ENCODE results near the gene OR2AG2.

OR2AG2 gene

DNA sequence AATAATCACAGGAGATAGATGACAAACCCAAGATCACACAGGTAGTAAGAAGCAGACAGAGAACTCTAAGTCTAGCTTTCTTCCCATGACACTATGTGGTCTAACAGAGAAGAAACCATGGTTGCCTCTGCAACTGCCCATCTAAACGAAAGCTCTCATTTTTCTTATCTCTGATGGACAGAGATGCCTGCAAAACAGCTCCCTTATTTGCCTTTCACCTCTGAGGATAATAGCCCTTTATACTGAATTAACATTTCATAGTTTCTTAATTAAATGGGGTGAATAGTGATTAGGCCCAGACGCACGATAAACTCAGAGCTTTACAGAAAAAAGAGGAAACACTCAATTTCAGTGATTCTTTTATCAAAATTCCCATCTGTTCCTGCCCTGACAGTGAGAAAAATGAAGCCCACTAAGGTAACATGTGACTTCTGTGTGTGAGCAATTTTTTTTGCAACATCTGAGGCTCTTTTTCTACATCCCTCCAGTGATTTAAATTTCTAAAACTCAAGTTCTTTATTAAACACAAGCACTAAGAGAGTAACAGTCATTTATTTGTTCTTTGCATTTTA, 24.6 kb downstream of the OR2AG2 start:
- Mint-ChIP-seq H3K4me3 (no peak overlapping the region), H3K27ac (no peak overlapping the region), H3K9me3 (no peaks in the 10 kb centered on the region), H3K4me1 (peaks cover 47% of the 10 kb centered on the region), H3K27me3 (no peaks in the 10 kb centered on the region)
- ATAC-seq = no peak
- DNase-seq = no peak

DNA sequence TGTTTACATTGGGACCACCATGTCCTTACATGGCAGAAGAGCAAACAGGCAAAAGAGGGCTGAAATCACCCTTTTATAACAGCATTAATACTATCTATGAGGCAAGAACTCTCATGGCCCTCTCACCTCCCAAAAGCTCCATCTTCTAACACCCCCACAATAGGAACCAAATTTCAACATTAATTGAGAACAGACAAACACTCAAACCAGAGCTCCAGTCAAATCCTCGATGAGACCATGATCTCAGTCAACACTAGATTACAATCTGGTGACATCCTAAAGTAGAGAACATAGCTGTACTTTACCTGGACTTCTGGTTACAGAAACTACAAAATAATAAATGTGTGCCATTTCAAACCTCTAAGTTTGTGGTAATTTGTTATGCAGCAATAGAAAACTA, 25.1 kb downstream of the OR2AG2 start:
- ATAC-seq (peak; percentile 56), DNase-seq (no peak)
- Mint-ChIP-seq H3K9me3 (no peaks in the 10 kb centered on the region), H3K4me3 (no peak overlapping the region), H3K4me1 (peaks cover 52% of the 10 kb centered on the region), H3K27me3 (no peaks in the 10 kb centered on the region), H3K27ac (no peak overlapping the region)

DNA sequence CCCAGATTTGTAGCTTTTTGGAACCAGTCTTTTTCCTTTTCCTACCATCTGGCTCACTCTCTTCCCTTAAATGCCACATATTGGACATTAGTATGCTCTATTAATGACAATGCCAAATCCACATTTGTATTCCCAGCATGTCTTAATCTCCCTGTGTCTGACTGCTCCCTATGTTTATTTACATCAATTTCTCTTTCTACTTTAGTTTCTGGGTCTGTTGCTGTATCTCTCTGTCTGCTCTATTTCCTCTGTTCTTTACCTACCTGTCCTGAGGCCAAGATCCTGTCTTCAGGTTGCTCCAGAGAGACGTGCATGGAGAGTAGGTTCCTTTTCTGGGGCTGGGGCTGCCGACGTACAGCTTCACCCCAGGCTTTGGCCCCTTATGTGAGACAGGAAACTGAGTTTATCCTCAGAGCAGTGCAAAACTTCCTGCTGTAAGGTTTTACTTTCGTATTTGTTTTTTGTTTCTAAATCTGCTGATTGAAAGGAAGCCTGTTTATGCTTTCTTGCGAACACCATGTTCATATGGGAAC, 25.6 kb downstream of the OR2AG2 start:
- Mint-ChIP-seq H3K4me3 (no peak overlapping the region), H3K4me1 (peaks cover 55% of the 10 kb centered on the region), H3K9me3 (no peaks in the 10 kb centered on the region), H3K27me3 (no peaks in the 10 kb centered on the region), H3K27ac (no peak overlapping the region)
- DNase-seq (peak; percentile 32 to 43), ATAC-seq (peak; percentile 86)

DNA sequence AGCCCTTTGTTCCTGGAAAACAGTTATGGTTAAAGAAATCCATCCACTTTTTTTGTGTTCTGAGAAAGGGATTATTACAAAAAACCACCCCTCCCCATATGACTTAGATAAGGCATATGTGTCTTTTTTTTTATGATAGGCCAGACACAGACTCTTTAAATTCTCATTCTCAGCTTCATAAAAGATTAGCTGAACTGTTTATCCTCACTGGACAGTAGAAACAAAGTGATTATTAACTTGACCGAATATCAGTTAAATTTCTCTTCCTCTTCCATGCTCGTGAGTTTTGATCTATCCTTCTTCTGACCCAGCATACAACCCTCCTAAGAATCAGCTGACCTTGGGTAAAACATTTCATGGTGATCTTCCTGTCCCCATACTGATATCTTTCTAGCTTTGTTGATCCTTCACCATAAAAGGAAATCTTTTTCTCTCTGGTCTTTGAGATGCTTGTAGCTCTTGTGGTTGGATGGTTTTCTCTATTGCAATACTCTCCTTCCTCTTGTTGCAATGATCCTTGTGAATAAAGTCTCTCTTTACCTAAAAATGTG, 26.2 kb downstream of the OR2AG2 start:
- peaks cover 61% of the 10 kb centered on the region for H3K4me1 Mint-ChIP-seq
- no peaks in the 10 kb centered on the region for H3K27me3 Mint-ChIP-seq
- no peaks in the 10 kb centered on the region for H3K9me3 Mint-ChIP-seq
- no peak for DNase-seq
- H3K4me3 Mint-ChIP-seq = no peak overlapping the region
- peak; percentile 67 for ATAC-seq
- H3K27ac Mint-ChIP-seq = no peak overlapping the region

GRCh38 chr11:6745018-6745417, 26.8 kb downstream of the OR2AG2 start:
- DNase-seq (no peak), ATAC-seq (no peak)
- Mint-ChIP-seq H3K27me3 (no peaks in the 10 kb centered on the region), H3K27ac (no peak overlapping the region), H3K4me3 (no peak overlapping the region), H3K4me1 (peaks cover 66% of the 10 kb centered on the region), H3K9me3 (no peaks in the 10 kb centered on the region)

DNA sequence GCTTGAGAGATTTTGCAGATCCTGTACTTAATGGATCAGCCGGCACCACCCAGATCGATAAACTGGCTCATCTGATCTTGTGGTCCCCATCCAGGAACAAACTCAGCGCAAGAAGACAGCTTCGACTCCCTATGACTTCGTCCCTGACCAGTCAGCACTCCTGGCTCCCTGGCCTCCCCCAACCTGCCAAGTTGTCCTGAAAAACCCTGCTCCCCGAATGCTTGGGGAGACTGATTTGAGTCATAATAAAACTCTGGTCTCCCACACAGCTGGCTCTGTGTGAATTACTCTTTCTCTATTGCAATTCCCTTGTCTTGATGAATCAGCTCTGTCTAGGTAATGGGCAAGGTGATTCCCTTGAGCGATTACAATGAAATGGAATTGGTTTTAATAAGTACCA, 29.5 kb downstream of the OR2AG2 start:
- Mint-ChIP-seq H3K27me3 (no peaks in the 10 kb centered on the region), H3K4me1 (peaks cover 64% of the 10 kb centered on the region), H3K9me3 (no peaks in the 10 kb centered on the region), H3K4me3 (no peak overlapping the region), H3K27ac (peak overlapping the region in 1 of 2 donors; percentile 94)
- ATAC-seq (no peak), DNase-seq (no peak)

GRCh38 chr11:6738590-6738989, 33.2 kb downstream of the OR2AG2 start:
- no peak for DNase-seq
- Mint-ChIP-seq H3K4me3 (no peak overlapping the region), H3K4me1 (peaks cover 92% of the 10 kb centered on the region), H3K9me3 (no peaks in the 10 kb centered on the region), H3K27ac (peak overlapping the region in 1 of 2 donors; percentile 59), H3K27me3 (no peaks in the 10 kb centered on the region)
- ATAC-seq = no peak

DNA sequence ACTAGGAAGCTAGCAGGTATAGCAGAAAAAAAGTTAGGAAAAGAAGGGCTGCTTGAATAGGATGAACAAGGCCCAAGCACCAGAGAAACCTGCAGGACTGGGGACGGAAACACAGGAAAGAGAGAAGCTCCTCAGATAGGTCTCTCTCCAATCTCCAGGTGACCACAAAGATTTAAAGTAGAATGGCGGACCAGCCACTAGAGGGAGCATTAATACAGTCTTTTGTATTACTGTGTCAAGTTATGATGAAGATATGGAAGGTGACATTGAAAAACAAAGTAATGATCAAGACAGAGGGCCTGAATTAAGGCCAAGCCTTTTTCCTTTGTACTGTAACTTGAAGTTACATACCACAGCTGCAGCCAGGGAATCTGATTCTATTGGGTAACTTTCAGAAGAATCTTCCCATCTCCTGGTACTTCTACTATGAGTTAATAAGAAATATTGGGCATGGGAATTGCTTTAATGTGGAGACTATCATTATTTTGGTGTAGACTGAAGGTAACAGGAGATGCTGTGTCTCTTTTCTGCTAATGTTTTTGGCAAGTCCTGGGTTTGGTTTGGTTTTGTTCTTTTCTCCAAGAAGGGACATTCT, 33.8 kb downstream of the OR2AG2 start:
- Mint-ChIP-seq H3K4me1 (peaks cover 92% of the 10 kb centered on the region), H3K27ac (peak overlapping the region in 1 of 2 donors; percentile 83), H3K4me3 (peak overlapping the region; percentile 24 to 43), H3K9me3 (no peaks in the 10 kb centered on the region), H3K27me3 (no peaks in the 10 kb centered on the region)
- DNase-seq (peak; percentile 56), ATAC-seq (peak; percentile 57)

- Mint-ChIP-seq H3K9me3 (no peaks in the 10 kb centered on the region), H3K27ac (peak overlapping the region; percentile 9 to 89), H3K27me3 (no peaks in the 10 kb centered on the region), H3K4me1 (peaks cover 78% of the 10 kb centered on the region), H3K4me3 (peak overlapping the region; percentile 19 to 57)
- ATAC-seq (peak; percentile 77), DNase-seq (no peak)
These were observed 35.2 kb downstream of the OR2AG2 start for GRCh38 chr11:6736495-6737121.

DNA sequence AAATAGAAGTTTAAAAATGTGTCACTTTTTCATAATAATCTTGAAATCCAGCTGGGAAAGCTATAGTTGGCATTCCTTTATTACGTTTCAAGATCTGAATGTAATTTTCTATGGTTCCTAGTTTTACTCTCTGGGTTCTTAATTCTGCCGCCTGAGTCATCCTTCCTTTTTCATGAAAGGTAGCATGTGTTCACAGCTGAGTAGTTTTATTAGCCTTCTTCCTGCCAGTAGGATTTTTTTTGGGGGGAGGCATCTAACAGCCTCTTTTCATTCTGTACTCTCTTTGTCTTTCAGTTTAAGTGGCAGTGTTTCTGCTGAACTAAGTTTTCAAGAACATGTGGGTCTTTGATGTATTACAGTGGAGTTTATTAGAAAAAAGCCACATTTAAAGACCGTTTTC, 36.5 kb downstream of the OR2AG2 start:
- no peaks in the 10 kb centered on the region for H3K9me3 Mint-ChIP-seq
- DNase-seq = no peak
- peaks cover 68% of the 10 kb centered on the region for H3K4me1 Mint-ChIP-seq
- no peaks in the 10 kb centered on the region for H3K27me3 Mint-ChIP-seq
- H3K4me3 Mint-ChIP-seq = peak overlapping the region; percentile 43 to 47
- peak overlapping the region in 1 of 2 donors; percentile 77 for H3K27ac Mint-ChIP-seq
- no peak for ATAC-seq

- no peaks in the 10 kb centered on the region for H3K27me3 Mint-ChIP-seq
- H3K9me3 Mint-ChIP-seq = no peaks in the 10 kb centered on the region
- H3K4me3 Mint-ChIP-seq = peak overlapping the region; percentile 47 to 60
- H3K27ac Mint-ChIP-seq = no peak overlapping the region
- ATAC-seq = no peak
- peaks cover 61% of the 10 kb centered on the region for H3K4me1 Mint-ChIP-seq
- DNase-seq = no peak
These were observed 37.2 kb downstream of the OR2AG2 start for GRCh38 chr11:6734616-6735015.

DNA sequence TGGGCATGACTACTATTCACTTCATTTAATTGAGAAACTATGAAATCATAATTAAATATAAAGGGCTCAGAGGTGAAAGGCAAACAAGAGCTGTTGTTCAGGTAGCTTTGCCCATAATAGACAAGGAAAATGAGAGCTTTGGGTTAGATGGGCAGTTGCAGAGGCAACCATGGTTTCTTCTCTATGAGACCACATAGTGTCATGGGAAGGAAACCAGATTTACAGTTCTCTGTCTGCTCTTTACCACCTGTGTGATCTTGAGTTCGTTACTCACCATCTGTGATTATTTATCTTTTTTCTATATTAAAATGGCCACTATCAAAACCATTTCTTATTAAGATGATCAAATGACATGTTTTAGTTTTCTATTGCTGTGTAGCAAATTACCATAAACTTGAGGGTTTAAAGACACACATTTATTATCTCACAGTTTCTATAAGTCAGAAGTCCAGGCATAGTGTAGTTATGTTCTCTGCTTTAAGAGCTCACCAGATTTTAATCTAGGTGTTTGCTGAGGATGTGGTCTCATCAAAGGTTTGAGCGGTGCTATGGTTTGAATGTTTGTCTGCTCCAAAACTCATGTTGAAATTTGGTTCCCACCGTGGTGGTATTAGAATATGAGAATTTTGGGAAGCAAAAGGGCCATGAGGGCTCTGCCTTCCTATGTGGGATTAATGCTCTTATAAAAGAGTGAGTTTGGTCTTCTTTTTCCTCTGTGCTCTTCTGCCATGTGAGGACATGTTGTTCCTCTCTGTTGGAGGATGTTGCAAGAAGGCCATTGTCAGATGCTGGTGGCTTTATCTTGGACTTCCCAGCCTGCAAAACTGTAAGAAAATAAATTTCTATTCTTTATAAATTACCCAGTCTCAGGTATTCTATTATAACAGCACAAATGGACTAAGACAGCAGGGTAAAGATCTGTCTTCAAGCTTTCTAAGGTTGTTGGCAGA, 38.2 kb downstream of the OR2AG2 start:
- no peak overlapping the region for H3K27ac Mint-ChIP-seq
- peak overlapping the region in 1 of 2 donors; percentile 60 for H3K4me3 Mint-ChIP-seq

DNA sequence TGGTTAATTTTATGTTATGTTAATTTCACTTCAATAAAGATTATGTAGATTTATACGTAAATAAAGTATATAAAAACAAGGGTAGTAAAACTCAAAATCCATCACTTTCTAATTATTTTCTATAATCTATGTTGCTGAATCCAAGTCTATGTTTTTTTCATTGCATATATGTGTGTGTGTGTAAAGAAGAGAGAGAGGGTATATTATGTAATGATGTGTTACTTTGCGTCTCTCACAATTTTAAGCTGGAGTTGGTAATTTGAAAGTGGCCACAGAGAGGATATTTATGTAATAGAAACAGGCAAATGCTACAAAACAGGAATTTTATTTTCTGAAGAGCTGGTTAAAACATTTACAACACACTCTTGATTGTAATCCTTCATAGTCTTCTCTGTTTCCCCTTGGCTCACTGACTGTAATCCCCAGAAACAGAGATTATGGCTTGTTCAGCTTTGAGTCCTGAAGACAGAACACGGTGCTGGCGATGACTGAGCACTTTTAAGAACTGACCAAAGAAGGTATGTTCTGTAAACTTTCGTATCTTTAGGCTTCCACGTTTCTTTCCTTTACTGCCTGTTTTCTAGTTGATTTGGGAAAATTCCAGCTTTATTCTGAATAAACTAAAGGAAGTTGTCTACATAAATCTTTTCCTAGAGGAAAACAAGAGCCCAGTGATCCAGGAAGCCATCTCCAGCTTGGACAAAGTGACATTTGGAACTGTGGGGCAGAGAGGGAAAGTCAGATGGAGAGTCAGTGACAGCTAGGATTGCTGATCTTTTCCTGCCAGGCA, 43.6 kb downstream of the OR2AG2 start:
- H3K27me3 Mint-ChIP-seq = no peaks in the 10 kb centered on the region
- peaks cover 55% of the 10 kb centered on the region for H3K4me1 Mint-ChIP-seq
- peak overlapping the region; percentile 18 to 41 for H3K4me3 Mint-ChIP-seq
- ATAC-seq (no peak), DNase-seq (no peak)
- peak overlapping the region in 1 of 2 donors; percentile 76 for H3K27ac Mint-ChIP-seq
- peaks cover 7 to 13% of the 10 kb centered on the region in 2 donors for H3K9me3 Mint-ChIP-seq

More for the DNA sequence above, 38.2 kb downstream of the OR2AG2 start:
- no peaks in the 10 kb centered on the region for H3K27me3 Mint-ChIP-seq
- H3K4me1 Mint-ChIP-seq = peaks cover 64% of the 10 kb centered on the region
- ATAC-seq (peak; percentile 90), DNase-seq (peak in 1 of 2 donors; percentile 48)
- no peaks in the 10 kb centered on the region for H3K9me3 Mint-ChIP-seq

DNA sequence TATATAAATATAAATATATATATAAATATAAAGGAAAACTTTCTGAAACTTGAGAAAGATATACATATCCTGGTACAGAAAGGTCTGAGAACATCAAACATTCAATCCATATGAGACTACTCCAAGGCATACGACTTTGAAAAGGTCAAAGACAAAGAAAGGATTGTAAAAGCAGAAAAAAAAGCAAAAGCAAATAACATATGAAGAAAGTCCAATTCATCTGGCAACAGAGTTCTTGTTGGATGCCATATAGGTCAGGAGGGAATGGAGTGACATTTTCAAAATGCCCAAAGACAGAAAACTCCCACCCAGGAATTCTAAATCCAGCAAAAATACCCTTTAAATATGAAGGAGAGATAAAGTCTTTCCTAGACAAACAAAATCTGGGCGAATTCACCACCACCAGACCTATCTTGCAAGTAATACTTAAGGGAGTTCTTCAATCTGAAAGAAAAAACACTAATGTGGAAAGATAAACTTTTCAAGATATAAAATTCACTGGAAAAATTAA, 46.3 kb downstream of the OR2AG2 start:
- DNase-seq (no peak), ATAC-seq (no peak)
- Mint-ChIP-seq H3K4me1 (peaks cover 77% of the 10 kb centered on the region), H3K9me3 (peaks cover 22 to 33% of the 10 kb centered on the region in 2 donors), H3K4me3 (no peak overlapping the region), H3K27me3 (no peaks in the 10 kb centered on the region), H3K27ac (no peak overlapping the region)

Measured in stimulated activated naive CD8-positive, alpha-beta T cell treated with anti-CD3 and anti-CD28 coated beads, Interleukin-15, amount 100 ng/mL, for 72 hours (primary cell).